ENCODE results near the gene U2AF1L4.

The U2AF1L4 gene

GRCh38 chr19:35712567-35713505 lies 32.4 kb downstream of the U2AF1L4 start:
- DNase-seq (ENCODE audit: low read depth): no peak

- no peak for DNase-seq (ENCODE audit: low read depth)
These were observed 34.2 kb downstream of the U2AF1L4 start for GRCh38 chr19:35710784-35711723.

- DNase-seq (ENCODE audit: low read depth): no peak
These were observed 36.8 kb downstream of the U2AF1L4 start for GRCh38 chr19:35708391-35708790.

GRCh38 chr19:35704218-35704617 lies 41.0 kb downstream of the U2AF1L4 start, which contains the start of gene ZBTB32:
TSS of gene ZBTB32 (plus strand) at chr19:35704558. CDS start at chr19:35714627, 10,069 bp downstream.
- DNase-seq (ENCODE audit: low read depth): no peak

- DNase-seq (ENCODE audit: low read depth): no peak
These were observed 41.9 kb downstream of the U2AF1L4 start for GRCh38 chr19:35703343-35703742.

- DNase-seq (ENCODE audit: low read depth): peak; percentile 82
These were observed 42.8 kb downstream of the U2AF1L4 start for GRCh38 chr19:35702223-35703012.

- DNase-seq (ENCODE audit: low read depth): no peak
These were observed 48.4 kb downstream of the U2AF1L4 start for GRCh38 chr19:35696835-35697234.

GRCh38 chr19:35695895-35696422 lies 49.3 kb downstream of the U2AF1L4 start:
- DNase-seq (ENCODE audit: low read depth): no peak

- DNase-seq (ENCODE audit: low read depth): peak; percentile 88
These were observed 51.2 kb downstream of the U2AF1L4 start for GRCh38 chr19:35693835-35694599.

- DNase-seq (ENCODE audit: low read depth): no peak
These were observed 51.8 kb downstream of the U2AF1L4 start for GRCh38 chr19:35693422-35693821.

Measured in stimulated activated CD8-positive, alpha-beta memory T cell treated with anti-CD3 and anti-CD28 coated beads, Interleukin-15, amount 100 ng/mL, for 1 hour (primary cell).